ENCODE measurements around the gene ANXA9.

DNA sequence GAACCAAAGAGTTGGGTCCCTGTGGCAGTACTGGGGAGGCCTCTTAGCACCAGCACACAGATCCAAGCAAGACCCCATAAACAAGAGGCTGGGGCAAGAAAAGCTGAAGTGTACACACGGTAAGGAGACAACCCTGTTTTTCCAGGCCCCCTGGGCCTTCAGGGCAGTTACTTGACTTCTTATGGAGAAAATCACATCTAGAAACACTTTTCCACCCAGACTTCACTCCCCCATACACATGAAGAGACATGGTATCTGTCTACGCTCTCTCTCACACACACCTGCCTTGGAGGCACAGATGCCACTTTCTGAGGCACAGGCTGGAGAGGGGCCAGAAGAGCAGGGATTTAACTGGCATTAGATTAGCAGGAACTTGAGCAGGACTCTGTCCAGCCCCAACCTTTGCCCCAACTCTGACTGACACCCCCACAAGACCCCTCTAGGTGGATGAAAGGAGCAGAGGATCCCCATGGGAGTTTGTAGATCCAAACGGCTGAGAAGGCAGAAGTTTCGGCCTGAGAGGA, 9.6 kb upstream of the ANXA9 start:
- TF ChIP-seq, protein P1, sequence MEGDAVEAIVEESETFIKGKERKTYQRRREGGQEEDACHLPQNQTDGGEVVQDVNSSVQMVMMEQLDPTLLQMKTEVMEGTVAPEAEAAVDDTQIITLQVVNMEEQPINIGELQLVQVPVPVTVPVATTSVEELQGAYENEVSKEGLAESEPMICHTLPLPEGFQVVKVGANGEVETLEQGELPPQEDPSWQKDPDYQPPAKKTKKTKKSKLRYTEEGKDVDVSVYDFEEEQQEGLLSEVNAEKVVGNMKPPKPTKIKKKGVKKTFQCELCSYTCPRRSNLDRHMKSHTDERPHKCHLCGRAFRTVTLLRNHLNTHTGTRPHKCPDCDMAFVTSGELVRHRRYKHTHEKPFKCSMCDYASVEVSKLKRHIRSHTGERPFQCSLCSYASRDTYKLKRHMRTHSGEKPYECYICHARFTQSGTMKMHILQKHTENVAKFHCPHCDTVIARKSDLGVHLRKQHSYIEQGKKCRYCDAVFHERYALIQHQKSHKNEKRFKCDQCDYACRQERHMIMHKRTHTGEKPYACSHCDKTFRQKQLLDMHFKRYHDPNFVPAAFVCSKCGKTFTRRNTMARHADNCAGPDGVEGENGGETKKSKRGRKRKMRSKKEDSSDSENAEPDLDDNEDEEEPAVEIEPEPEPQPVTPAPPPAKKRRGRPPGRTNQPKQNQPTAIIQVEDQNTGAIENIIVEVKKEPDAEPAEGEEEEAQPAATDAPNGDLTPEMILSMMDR (IDR thresholded peaks at IDR 0.05 in 8 of 11, conservative IDR thresholded peaks at IDR 0.05 in 3 of 11), result no peak
- TF ChIP-seq POLR2A (IDR thresholded peaks at IDR 0.05), result no peak
- no peak for TF ChIP-seq POLR2AphosphoS5 (IDR thresholded peaks at IDR 0.05)

All from spleen (tissue), 7 donors.